HFF-Myc (cell line): ENCODE data around the gene E2F2.

ENCODE experiments used
- DNase-seq: peaks from one replicate; pipeline ENCODE4 v3.0.0-alpha.2; 2011; ENCODE audit warnings: low read depth; ENCODE audit errors: extremely low read depth
- H3K4me3 ChIP-seq: replicated peaks from 2 replicates; pipeline ENCODE4 v1.5.1; 2011; ENCODE audit warnings: low read depth, mild to moderate bottlenecking, control low read depth, low read length
- TF ChIP-seq, protein P1 (sequence below): IDR thresholded peaks from 2 replicates; pipeline ENCODE4 v1.5.1; 2012; ENCODE audit warnings: mild to moderate bottlenecking, low read depth, low read length, control low read depth; ENCODE audit errors: missing control alignments

E2F2 gene

DNA sequence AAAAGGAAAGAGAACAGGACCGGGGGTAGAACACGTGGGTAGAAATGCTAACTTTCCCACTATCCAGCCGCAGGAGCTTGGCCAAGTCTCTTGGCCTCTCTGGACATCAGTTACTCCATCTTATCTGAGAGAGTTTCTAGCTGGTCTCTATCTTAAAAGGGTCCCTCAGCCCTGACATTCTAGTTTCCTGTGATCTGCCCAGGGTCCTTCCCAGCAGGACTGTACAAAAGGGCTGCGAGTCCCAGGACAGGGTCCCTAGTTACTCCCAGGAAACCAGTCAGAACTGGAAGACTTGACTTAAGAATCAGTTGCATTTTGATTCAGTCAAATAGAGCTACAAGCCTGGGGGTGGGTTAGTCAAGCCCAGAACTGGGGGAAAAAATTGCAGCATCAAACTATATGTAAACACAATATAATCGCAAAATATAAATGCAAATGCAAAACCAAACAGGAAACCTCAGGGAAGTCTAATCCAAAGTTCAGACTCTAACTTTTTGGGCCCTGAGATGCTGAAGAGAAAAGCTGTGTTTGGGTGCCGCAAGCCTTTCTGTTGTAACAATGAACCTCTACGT, 49.9 kb downstream of the E2F2 start:
- no peak for DNase-seq
- TF ChIP-seq, protein P1, sequence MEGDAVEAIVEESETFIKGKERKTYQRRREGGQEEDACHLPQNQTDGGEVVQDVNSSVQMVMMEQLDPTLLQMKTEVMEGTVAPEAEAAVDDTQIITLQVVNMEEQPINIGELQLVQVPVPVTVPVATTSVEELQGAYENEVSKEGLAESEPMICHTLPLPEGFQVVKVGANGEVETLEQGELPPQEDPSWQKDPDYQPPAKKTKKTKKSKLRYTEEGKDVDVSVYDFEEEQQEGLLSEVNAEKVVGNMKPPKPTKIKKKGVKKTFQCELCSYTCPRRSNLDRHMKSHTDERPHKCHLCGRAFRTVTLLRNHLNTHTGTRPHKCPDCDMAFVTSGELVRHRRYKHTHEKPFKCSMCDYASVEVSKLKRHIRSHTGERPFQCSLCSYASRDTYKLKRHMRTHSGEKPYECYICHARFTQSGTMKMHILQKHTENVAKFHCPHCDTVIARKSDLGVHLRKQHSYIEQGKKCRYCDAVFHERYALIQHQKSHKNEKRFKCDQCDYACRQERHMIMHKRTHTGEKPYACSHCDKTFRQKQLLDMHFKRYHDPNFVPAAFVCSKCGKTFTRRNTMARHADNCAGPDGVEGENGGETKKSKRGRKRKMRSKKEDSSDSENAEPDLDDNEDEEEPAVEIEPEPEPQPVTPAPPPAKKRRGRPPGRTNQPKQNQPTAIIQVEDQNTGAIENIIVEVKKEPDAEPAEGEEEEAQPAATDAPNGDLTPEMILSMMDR = no peak
- H3K4me3 ChIP-seq = no peak overlapping the region

DNA sequence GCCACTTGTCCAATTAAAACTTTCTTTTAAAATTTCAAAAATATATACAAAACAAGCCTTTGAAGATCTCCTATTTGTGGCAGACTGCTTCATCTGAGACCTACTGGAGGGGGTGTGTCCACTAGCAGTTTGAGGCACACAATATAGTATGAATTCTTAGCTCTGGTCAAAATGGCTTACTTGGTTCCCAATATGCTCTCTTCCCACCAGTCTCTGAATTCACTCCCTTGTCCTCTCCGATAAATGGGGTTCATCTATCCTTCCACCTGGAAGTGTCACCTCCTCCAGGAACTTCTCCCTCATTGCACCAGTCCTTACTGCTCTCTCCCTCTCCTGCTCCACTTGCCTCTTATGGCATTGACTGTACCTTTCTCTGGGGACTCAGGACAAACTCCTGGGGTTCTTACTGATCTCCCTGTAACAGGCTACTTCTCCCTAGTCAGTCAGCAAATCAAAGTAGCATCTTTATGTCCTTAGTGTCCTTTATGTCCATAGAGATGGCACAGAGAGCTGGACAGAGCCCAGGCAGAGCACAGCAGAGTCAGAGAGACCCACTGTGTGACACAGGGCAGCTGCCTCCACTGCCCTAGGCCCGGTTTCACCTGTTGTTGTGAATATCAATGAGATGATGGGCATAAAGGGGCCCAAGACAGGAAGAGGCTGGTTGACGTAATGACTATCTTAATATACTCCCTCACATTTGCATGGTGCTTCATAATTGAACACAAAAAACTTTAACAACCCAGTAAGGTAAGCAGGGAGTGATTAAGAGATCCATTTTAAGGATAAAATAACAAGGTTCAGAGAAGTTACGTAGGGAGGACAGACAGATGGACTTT, 50.6 kb downstream of the E2F2 start:
- no peak for DNase-seq
- H3K4me3 ChIP-seq = no peak overlapping the region
- TF ChIP-seq, protein P1 = no peak

DNA sequence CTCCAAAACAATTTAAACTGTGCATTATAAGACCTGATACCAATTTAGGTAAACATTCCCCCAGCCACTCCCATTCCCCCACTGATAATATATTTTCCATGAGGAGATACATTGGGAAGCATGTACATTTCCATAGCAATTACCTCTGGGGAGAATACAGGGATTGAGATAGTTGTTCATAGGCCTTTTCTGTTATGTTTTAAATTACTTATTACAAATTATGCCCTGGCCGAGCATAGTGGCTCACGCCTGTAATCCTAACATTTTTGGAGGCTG, 51.4 kb downstream of the E2F2 start:
- H3K4me3 ChIP-seq = no peak overlapping the region
- no peak for DNase-seq
- TF ChIP-seq, protein P1 = no peak

DNA sequence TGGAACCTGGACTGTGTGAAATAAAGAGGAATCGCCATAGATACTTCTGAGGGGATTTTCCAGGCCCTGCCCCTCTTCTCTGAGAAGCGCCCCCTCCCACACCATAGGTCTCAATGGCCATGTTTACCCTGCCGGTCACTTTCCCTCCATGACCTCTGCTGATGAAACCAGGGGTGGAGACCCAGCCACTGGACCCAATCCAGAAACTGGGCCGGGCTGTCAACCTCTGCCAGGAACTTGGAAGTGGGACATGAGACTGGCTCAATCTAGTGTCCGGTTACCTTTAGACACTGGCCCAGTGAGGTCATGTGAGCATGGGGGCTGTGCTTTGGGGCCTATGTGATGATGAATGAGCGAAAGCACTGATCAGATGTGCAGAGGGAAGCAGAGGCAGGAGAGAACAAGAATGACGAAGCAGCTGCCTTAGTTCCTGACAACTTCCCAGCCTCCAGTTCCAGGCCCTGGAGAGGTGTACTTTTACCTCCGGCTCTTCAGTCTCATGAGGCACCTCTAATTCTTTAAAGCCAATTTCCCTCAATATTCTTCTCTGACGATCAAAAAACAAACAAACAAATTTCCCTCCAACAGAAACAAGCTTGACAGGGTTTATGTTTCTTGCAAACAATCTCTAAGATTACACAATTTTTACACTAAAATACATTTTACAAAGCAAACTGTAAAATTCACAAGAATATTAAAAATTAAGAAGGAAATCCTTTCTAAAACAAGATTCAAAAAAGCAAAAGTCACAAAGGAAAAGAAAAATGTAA, 52.0 kb downstream of the E2F2 start:
- DNase-seq = no peak
- no peak overlapping the region for H3K4me3 ChIP-seq
- TF ChIP-seq, protein P1 = no peak

DNA sequence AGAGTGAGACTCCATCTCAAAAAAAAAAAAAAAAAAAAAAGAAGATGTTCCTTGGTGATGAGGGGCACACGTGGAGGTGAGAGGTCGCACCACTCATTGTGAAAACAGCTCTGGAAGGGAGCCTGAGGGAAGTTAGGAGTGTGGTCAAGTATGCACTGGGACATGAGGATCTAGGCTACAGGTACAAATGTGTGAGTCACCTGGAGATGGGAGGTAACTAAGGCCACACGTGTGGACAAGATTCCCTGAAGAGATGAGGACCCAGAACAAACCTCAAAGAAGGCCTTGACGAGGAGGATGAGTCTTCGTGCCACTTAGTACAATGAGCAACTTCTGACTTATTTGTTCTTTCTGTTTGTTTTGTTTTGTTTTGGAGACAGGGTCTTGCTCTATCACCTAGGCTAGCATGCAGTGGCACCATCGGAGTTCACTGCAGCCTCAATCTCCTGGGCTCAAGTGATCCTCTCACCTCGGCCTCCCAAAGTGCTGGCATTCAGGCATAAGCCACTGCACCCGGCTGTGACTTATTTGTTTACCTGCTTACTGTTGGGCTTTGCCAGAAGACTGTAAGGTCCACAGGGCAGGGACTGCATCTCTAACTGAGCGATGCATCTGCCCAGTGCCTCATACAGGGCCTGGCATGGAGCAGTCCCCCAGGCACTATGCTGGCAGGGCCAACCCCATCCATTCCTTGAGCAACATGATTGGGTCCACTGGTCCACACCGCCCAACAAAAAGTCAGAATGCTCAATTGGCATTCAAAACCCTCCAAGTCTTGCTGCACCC, 53.5 kb downstream of the E2F2 start:
- H3K4me3 ChIP-seq = no peak overlapping the region
- DNase-seq = no peak
- TF ChIP-seq, protein P1 = no peak

DNA sequence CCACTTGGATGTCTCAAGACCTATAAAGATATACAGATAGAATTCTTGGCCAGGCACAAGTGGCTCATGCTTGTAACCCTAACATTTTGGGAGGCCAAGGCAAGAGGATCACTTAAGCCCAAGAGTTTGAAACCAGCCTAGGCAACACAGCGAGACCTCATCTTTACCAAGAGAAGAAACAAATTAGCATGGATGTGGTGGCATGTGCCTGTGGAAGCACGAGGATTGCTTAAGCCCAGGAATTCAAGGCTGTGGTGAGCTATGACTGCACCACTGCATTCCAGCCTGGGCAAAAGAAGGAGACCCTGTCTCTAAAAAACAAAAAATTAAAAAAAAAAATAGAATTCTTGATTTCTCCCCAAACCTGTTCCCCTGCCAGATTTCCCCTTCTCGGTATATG, 55.4 kb downstream of the E2F2 start:
- TF ChIP-seq, protein P1 = no peak
- no peak for DNase-seq
- no peak overlapping the region for H3K4me3 ChIP-seq
